Testis (tissue), 2 donors: Measurements from ENCODE around the gene PTER.

Experiments used
- CTCF ChIP-seq, 3 experiments: fragments of 450-650 bp in 2 of 3; fragments of 200-600 bp in 1 of 3; sonication (generic) in 1 of 3; IDR thresholded peaks; one replicate each; pipeline ENCODE4 v1.5.1; 2016 to 2019; ENCODE audit warnings: antibody characterized with exemption in 3 of 3, mild to moderate bottlenecking in 2 of 3, moderate library complexity in 1 of 3
- POLR2A ChIP-seq: fragments of 450-650 bp; IDR thresholded peaks from one replicate; pipeline ENCODE4 v1.6.1; 2017; ENCODE audit warnings: antibody characterized with exemption, mild to moderate bottlenecking, moderate library complexity

DNA sequence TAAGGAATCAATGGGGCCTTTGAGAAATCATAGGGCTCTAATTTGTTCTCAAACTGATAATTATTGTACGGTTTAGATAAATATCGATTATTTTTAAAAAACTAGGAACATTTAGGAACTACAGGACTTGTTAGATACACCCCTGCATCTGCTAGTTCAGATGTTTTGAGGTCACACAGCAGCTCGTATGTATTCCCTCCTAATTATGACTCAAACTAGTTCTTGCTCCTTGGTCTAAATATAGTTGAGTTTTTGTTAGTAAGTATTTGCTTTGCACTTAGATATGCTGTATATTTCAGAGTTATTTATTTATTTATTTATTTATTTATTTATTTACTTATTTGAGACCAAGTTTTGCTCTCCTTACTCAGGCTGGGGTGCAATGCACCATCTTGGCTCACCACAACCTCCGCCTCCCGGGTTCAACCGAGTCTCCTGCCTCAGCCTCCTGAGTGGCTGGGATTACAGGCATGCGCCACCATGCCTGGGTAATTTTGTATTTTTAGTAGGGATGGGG is 22.7 kb downstream of the PTER start:
- TF ChIP-seq CTCF (IDR thresholded peaks at IDR 0.05) (no peak), POLR2A (no peak)
